ENCODE results near the gene DLST. TPM values are rescaled to one million over a fixed set of nuclear protein-coding genes. Genes with fewer than 3 reads are reported as not detected.

DLST gene
- total RNA-seq, 1 donor: 62.6 TPM

GRCh38 chr14:74948228-74949175 is 66.8 kb downstream of the DLST start:
- TF ChIP-seq CTCF (IDR thresholded peaks at IDR 0.05; ENCODE audit: insufficient read depth, low read depth, low read length): no peak
- no peak for DNase-seq (ENCODE audit: low read depth)
- no peak overlapping the region for H3K4me3 ChIP-seq (ENCODE audit: low read depth, low read length)

GRCh38 chr14:74949191-74949601 is 67.5 kb downstream of the DLST start:
- no peak for TF ChIP-seq CTCF (IDR thresholded peaks at IDR 0.05; ENCODE audit: insufficient read depth, low read depth, low read length)
- no peak overlapping the region for H3K4me3 ChIP-seq (ENCODE audit: low read depth, low read length)

GRCh38 chr14:74949859-74950573 is 68.3 kb downstream of the DLST start:
- no peak for TF ChIP-seq CTCF (IDR thresholded peaks at IDR 0.05; ENCODE audit: insufficient read depth, low read depth, low read length)
- peak; percentile 51 for DNase-seq (ENCODE audit: low read depth)
- H3K4me3 ChIP-seq (ENCODE audit: low read depth, low read length): no peak overlapping the region

More at GRCh38 chr14:74949191-74949601, 67.5 kb downstream of the DLST start:
- DNase-seq (ENCODE audit: low read depth): no peak

- TF ChIP-seq CTCF (IDR thresholded peaks at IDR 0.05; ENCODE audit: insufficient read depth, low read depth, low read length): no peak
- H3K4me3 ChIP-seq (ENCODE audit: low read depth, low read length): no peak overlapping the region
- peak; percentile 72 for DNase-seq (ENCODE audit: low read depth)
These were observed 69.2 kb downstream of the DLST start for GRCh38 chr14:74950795-74951442.

- DNase-seq (ENCODE audit: low read depth): no peak
- H3K4me3 ChIP-seq (ENCODE audit: low read depth, low read length): no peak overlapping the region
- no peak for TF ChIP-seq CTCF (IDR thresholded peaks at IDR 0.05; ENCODE audit: insufficient read depth, low read depth, low read length)
These were observed 69.9 kb downstream of the DLST start for GRCh38 chr14:74951443-74952179.

- no peak for DNase-seq (ENCODE audit: low read depth)
- TF ChIP-seq CTCF (IDR thresholded peaks at IDR 0.05; ENCODE audit: insufficient read depth, low read depth, low read length): no peak
- H3K4me3 ChIP-seq (ENCODE audit: low read depth, low read length): no peak overlapping the region
These were observed 70.5 kb downstream of the DLST start for GRCh38 chr14:74952180-74952665.
